GM18517 (cell line): ENCODE results near the gene CLPSL2.
"Not testable (repeated sequence)": the region's sequence is repeated elsewhere in the genome, so short reads cannot be mapped to it uniquely, and the experiment has no call there.

Source experiments
- ATAC-seq: cut with Tn5 transposase; IDR thresholded peaks from one replicate; pipeline ENCODE4 v1.9.1; 2021; ENCODE audit warnings: mild to moderate bottlenecking, moderate library complexity; ENCODE audit not compliant: unreplicated experiment

CLPSL2 gene, protein sequence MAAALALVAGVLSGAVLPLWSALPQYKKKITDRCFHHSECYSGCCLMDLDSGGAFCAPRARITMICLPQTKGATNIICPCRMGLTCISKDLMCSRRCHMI

DNA sequence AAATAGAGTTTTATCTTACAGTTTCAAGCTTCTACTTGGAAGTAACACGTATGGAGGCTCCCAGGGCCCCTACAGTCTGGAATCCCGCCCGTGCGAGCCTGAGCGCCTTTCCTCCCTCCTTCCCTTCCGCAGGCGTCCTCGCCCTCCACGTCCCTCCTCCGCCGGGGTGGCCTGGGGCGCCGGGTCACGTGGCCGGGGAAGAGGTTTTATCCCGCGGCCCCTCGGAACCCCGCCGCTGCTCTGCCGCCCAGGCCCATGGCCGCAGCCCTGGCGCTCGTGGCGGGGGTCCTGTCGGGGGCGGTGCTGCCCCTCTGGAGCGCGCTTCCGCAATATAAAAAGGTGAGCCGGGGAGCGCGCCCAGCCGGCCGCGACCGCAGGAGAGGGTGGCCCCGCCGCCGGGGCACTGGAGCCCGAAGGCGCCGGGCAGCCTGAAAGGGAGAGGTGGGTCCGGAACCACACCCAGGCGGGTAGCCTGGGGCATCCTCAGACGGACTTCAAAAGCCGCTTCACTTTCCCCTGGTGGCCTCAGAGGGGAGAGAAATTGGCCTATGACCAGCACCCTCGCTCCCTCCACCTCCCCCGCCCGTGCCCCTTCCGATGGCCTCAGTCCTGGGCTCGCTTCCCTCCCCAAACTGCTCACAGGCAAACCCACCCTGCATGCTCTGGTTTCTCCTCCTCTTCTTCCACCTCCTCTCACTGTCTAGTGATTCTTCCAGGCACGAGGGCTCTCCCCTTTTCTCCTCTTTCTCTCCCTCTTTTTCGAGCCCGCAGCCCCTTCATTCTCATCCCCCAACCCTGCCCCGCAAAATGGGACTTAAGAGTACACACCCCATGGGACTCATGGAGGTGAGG lies at the start of gene CLPSL2:
CLPSL2 (plus strand) TSS at position 235 of the 852 bp plus-strand sequence; CDS start at position 256, 21 bp downstream.
- no peak for ATAC-seq

DNA sequence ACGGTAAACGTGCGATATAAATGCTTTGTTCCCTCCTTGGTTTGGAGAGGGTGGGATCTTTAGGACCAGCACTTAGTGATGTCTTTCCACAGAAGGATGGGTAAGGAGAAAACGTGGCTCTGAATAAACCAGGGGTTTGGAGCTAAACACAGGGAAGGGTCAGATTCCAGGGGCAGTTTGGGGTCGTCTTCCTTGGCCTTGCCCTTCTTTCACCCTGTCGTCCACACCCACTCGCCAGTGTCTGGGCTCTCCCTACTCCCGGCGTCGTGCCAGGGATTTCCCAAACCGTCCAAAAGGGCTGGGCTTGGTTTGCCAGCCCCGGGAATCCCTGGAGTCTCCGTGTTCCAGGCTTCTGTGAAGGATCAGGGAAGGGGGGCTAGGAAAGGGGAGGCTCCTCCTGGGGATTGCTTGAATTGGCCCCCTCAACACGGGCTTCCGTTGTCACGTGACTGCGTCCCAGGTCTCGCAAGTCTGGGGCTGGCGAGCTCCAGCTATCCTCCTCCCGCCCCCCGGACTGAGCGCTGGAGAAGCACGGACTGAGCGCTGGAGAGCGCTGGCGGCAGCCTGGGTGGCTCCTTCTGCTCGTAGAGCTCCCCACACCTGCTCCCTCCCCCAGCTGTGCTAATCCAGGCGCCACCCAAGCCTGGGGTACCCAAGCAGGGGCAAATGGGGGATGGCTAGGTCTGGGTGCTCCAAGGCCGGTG lies 49.0 kb upstream of the CLPSL2 start:
- ATAC-seq = no peak

DNA sequence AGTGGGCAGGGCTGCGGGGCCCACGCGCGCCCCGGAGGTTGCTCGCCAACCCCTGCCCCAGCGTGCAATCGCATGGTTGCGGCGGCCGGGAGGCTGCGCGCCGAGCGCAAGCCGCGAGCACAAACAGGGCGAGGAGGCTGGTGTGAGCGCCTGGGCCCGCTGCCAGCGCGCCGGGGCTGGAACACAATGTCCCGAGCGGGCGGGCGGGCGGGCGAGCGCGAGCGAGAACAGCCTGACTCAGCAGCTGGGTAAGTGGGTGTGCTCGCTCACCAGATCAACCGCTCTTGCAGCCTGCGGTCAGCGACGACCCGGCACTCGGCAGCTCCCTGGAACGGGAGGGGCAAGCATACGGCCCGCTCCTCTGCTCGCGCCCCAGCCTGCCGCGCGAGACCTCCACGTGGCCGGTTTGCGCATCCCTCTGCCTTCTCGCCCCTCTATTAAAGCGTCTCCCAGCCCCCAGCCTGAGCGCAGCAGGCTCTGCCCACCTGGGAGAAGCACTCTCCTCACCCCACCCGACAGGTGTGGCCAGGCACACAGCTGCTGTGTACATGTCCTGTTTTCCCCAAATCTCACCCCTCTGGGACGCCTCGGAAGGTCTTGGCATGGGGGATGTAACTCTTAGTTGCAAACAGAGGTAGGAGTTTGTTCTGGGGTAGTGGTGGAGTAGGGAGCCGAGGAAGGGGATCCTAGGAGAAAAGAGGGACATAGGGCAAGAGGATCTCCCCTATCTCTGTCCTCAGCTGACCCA lies 48.3 kb upstream of the CLPSL2 start:
- peak; percentile 43 for ATAC-seq

DNA sequence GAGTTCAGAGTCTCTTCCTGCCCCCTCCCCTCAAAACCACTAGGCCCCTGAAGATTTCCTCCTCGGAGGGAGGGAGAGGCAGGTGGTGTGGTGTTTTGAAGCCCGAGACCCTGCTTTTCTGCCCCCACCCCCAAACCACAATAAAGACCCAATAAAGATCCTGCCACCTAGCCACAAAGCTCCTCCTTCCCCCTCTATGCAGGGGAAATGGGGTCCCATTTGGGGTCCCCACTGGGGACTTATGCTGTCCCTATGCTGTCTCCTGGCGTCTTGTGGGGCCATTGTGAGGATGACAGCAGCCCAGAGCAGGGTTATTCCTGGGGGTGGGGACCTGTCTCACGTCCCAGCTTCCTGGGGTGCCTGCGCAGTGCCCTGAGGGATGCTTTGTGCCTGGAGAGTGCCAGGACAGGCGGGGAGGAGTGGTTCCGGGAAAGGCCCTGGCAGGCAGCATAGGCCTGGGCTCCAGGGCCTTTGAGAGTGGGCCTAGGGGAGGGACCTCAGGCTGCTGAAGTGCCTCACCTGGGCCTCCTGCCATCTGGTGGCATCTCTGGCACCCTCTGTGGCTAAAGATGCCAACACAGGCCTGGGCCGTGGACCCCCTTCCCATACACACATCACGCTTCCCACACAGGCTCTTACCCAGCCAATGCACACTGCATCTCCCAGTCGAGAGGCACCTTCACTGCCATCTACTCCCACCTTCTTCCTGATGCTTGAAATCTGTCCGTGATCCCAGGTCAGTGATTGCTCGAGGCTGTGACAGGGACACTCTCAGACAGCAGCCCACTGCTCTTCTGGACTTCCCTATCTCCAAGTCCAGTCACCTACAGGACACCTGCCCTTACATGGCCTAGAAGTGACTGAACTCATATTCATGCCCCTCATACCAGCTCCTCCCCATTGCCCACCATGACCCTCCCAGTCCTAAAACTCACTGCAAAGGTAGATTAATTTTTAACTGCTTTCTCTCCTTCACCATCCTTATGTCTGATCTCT lies 47.4 kb upstream of the CLPSL2 start:
- no peak for ATAC-seq

DNA sequence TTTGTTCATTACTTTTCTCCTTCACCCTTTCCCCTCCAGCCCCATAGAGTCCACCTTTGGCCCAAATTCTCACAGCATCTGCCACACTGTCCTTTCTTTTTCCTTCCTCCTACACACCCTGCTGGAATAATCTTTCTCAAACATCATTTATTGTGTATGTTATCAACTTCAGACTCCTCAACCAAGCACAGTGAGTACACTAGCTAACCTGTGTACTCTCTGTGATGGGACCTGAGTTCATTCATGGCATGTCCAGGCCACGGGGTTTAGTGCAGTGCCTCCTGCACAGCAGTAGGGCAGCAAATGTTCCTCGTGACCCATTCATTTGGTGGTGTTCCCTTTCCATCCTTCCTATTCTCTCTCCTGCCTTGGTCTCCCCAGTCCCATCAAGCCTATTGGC lies 46.7 kb upstream of the CLPSL2 start:
- ATAC-seq = no peak

DNA sequence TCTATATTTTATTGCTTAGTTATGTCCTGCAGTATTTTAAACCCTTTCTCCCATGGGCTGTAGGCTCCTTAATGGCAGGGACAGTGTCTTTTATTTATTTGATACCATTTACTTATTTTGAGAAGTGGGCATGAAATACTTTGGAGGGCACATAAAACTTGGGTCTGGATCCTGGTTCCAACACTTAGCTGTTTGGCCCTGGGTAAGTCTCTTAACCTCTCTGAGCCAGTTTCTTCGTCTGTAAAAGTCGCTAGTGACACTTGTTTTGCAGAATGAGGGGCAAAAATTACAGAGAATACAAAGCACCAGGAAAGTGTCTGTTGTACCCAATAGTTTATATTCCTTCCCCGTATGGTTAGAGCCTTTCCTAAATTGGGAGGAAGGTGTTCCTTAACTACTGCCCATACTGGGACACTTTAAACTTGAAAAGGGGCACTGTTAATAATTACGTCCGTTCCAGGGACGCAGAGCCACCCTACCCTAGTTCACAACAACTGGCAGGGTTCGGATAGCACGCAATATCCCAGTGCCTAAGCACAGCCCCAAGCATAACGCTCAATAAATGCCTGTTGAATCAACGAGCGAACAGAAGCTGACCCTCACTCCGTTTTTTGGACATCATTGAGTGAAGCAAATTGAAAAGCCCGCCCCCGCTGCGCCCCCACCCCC lies 45.5 kb upstream of the CLPSL2 start:
- no peak for ATAC-seq

DNA sequence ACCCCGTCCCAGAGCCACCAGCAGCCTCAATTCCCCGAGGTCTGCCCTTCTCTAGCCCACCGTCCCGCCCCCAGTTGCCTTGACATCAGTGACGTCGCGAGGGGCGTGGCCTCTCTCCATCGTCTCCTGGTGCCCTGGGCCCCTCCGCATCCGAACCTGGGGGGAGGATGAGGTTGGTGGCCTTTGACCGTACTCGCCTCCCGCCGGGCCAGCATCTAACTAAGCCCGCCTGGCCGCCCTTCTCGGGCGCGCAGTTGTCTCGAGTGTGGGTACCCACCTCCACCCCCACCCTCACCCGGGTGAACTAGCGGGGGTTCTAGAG lies 45.0 kb upstream of the CLPSL2 start:
- ATAC-seq = peak; percentile 42

DNA sequence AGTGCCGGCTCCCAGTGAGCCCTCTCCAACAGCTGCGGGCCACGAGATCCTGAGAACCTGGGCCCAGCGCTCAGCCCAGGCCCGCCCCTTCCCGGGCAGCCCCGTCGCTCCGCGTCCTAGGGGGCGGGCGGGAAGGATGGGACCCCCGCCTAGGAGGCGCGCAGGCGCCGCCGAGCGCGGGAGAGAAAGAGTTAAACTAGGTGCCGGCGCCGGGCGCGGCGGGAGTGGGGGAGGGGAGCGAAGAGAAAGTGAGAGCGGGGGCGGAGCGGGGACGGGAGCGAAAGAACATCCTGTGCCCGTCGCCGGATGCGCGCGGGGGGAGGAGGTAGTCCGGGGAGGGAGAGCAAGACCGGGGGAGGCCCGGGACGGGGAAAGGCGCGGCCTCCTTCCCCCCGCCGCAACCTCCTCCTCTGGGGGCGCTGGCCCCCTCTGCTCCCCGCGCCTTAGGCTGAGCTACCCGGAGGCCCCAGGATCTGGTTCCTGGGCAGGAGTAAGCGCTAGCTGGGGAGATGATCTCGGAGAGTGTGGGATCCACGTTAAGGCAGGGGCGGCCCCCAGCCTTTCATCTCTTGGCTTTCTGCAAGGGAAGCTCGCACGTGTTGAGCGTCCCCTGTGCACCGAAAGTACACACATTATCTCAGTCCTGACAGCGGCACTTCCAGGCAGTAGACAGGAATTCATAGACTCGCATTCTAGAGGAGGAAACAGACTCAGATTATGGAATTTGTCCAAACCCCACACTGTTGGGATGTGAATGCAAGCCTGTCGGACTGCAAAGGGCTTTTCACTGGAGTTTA lies 44.5 kb upstream of the CLPSL2 start:
- peak; percentile 32 for ATAC-seq

DNA sequence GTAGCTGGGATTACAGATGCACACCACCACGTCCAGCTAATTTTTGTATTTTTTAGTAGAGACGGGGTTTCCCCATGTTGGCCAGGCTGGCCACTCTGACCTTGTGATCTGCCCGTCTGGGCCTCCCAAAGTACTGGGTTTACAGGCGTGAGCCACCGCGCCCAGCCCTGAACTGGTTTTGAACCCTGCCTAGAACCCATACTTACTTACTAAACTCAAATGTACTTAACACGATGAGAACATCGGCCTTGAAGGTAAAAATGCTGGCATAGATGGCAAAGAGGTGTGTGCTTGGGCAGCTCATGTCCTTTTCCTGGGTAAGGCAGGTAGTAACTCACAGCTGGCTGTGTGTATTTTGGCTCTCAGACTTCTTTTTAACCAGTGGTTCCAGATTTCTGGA lies 42.8 kb upstream of the CLPSL2 start:
- ATAC-seq = no peak

DNA sequence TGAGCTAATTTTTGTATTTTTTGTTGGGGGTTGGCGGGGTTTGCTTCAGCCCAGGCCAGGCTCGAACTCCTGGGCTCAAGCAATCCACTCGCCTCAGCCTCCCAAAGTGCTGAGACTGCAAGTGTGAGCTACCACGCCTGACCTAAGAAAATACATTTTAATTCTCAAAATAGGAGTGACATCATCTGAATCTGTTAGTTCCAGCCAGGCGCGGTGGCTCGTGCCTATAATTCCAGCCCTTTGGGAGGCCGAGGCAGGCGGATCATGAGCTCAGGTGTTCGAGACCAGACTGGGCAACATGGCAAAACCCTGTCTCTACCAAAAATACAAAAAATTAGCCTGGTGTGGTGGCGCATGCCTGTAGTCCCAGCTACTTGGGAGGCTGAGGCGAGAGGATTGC lies 42.1 kb upstream of the CLPSL2 start:
- ATAC-seq = not testable (repeated sequence)

DNA sequence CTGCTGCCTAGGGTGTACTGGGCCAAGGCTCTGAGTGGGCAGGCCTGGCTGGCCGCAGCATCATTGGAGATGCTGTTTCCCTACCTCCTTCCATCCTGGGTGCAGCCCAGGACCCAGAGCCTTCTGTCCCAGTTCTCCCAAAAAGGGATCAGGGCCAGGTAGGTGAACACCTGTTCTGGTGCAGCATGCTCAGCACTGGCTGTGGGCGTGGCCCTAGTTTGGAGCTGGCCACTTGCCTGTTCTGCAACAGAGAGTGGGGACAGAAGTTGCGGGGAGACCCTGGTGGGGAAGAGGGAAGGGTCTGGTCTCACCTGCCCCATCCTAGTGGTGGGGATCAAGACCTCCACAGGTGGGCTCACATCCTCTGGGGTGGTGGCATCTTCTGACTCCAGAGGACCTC lies 40.9 kb upstream of the CLPSL2 start:
- no peak for ATAC-seq

DNA sequence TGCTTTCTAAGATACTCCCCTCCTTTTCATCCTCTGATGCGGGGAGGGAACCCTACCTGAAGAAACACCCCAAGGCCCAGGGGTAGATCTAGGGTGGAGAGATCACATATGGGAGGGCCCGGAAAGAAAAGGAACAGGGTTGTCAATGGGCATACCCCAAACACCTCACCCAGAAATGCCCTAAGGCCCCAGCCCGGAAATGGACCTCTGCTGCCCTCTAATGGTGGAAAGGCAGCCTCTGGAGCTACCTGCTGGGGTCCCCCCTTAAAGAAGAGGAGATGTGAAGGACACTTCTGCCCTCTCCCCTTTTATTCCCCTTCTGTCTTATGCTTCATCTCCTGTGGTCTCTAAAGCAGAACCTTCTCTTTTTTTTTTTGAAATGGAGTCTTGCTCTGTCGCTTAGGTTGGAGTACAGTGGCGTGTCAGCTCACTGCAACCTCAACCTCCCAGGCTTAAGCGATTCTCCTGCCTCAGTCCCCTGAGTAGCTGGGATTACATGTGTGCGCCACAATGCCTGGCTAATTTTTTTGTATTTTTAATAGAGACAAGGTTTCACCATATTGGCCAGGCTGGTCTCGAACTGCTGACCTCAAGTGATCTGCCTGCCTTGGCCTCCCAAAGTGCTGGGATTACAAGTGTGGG lies 40.0 kb upstream of the CLPSL2 start:
- ATAC-seq = no peak

DNA sequence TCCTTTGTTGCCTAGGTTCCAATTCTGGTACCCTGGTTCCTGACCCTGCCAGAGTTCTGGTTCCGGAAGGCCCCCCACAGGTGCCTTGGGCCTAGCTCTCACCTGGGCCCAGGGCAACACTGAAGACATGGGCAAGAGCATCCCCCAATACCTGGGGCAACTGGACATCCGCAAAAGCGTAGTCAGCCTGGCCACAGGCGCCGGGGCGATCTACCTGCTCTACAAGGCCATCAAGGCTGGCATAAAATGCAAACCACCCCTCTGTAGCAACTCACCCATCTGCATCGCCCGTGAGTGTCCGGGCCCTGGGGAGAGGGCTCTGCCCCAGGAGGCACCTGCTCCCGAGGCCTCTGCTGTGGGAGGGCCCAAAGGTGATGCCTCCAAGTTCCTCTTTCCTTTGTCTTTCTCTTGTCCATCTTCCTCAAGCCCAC lies 39.4 kb upstream of the CLPSL2 start, which contains the start of gene ARMC12:
ARMC12 (plus strand) TSS at position 51 of the 431 bp plus-strand sequence; CDS start at position 128, 77 bp downstream.
- ATAC-seq = no peak

DNA sequence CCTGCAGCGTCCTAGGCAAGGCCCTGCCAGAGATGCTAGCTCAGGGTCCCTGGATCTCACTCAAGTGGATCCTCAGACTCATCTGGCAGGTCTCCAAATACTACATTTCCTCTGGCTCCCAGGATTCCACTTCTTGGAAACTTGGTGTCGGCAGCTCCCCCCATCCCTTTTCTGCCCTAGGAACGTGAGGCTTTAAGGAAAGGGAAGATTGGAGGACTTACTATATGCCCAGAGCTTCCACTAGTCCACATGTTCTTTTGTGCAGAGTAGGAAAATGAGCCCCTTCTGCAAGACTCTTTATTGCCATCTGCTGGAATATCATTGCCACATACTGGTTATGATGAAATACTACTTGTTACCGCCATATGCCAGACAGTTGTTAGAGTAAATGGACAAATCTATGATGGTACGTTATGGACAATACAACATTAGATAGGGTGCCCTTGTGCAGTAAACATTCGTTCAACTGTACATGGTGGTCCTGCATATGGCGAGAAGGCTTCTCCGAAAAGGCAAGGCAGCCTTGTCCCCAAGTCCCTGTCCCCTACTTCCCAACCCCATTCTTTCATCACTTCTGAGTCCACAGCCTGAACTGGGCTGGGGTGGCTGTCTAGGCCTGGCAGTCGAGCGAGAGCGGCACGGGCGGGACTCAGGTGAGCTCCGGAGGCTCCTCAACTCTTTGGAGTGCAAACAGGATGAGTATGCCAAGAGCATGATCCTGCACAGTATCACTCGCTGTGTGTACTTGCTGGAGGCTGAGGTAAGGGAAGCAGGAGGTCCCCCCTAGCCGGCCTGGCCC lies 38.8 kb upstream of the CLPSL2 start:
- no peak for ATAC-seq

DNA sequence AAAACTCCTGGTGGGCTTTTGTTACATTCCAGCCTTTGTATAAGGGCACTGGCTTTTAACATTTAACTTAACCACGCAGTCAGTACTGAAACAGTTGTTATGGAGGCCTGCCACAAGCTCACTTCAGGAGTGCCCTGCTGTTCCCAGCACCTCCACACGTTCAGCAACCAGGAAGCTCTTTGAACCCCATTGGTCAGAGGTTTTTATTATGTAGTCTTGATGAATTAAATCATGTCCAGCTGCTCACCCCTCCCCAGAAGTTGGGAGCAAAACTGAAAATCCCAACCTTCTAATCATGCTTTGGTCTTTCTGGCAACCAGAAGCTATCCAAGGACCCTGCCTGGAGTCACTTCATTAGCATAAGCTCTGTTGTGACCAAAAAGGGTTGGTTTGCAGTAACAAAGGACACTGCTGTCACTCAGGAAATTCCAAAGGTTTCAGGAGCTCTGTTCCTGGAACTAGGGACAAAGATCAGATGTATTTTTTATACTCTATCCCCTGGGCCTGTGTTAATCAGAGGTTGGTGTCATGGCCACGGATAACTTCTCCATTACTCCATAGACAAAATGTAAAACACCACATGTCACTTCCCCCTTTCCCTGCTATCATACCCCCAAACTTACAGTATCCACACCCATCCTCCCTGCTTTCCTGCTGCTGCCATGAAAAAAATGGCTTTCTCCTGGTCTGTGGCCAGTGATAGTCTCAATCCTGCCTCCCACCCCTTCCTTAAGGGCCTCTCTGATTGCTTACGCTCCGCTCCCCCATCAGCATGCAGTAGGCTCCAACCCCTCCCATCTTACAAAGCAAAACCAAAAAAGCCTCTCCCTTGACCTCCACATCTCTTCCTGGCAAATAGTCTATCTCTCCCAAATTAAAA lies 36.5 kb upstream of the CLPSL2 start:
- no peak for ATAC-seq

DNA sequence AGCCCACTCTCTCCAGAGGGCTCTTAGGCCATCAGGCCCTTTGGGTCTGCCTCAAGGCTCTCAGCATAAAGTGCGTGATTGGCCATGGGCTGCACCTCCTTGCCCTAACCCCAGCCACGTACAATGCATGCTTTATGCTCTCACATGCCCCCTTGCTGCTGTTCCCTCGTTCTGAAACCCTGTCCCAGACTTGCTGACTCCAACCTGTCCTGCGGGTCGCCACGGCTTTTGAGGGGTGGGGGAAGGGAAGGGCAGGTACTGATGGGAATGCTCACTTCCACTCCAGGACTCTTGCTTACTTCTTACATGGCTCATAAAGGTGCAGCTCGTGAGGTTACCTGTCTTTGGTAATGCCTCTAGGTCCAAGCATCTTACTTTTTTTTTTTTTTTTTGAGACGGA lies 33.6 kb upstream of the CLPSL2 start:
- no peak for ATAC-seq
